ENCODE results near the gene CLRN1. TPM values are rescaled to one million over a fixed set of nuclear protein-coding genes. Genes with fewer than 3 reads are reported as not detected.

The CLRN1 gene
- total and polyA plus RNA-seq, 9 of the 15 experiments (the other 6 are each of a cell fraction or from before 2014, with no cell fraction given): not detected

DNA sequence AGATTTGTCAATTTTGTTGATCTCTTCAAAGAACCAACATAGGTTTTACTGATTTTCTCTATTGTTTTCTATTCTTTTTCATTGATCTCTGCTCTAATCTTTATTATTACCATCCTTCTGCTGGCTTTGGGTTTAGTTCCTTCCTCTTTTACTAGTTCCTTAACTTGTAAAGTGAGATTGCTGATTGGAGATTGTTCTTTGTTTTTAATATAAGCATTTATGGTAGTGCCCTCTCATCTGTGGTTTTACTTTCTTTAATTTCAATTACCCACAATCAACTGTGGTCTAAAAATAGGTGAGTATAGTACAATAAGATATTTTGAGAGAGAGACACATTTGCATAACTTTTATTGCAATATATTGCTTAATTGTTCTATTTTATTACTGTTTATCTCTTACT lies 13.2 kb upstream of the CLRN1 start (continued):
- TF ChIP-seq, protein P1, sequence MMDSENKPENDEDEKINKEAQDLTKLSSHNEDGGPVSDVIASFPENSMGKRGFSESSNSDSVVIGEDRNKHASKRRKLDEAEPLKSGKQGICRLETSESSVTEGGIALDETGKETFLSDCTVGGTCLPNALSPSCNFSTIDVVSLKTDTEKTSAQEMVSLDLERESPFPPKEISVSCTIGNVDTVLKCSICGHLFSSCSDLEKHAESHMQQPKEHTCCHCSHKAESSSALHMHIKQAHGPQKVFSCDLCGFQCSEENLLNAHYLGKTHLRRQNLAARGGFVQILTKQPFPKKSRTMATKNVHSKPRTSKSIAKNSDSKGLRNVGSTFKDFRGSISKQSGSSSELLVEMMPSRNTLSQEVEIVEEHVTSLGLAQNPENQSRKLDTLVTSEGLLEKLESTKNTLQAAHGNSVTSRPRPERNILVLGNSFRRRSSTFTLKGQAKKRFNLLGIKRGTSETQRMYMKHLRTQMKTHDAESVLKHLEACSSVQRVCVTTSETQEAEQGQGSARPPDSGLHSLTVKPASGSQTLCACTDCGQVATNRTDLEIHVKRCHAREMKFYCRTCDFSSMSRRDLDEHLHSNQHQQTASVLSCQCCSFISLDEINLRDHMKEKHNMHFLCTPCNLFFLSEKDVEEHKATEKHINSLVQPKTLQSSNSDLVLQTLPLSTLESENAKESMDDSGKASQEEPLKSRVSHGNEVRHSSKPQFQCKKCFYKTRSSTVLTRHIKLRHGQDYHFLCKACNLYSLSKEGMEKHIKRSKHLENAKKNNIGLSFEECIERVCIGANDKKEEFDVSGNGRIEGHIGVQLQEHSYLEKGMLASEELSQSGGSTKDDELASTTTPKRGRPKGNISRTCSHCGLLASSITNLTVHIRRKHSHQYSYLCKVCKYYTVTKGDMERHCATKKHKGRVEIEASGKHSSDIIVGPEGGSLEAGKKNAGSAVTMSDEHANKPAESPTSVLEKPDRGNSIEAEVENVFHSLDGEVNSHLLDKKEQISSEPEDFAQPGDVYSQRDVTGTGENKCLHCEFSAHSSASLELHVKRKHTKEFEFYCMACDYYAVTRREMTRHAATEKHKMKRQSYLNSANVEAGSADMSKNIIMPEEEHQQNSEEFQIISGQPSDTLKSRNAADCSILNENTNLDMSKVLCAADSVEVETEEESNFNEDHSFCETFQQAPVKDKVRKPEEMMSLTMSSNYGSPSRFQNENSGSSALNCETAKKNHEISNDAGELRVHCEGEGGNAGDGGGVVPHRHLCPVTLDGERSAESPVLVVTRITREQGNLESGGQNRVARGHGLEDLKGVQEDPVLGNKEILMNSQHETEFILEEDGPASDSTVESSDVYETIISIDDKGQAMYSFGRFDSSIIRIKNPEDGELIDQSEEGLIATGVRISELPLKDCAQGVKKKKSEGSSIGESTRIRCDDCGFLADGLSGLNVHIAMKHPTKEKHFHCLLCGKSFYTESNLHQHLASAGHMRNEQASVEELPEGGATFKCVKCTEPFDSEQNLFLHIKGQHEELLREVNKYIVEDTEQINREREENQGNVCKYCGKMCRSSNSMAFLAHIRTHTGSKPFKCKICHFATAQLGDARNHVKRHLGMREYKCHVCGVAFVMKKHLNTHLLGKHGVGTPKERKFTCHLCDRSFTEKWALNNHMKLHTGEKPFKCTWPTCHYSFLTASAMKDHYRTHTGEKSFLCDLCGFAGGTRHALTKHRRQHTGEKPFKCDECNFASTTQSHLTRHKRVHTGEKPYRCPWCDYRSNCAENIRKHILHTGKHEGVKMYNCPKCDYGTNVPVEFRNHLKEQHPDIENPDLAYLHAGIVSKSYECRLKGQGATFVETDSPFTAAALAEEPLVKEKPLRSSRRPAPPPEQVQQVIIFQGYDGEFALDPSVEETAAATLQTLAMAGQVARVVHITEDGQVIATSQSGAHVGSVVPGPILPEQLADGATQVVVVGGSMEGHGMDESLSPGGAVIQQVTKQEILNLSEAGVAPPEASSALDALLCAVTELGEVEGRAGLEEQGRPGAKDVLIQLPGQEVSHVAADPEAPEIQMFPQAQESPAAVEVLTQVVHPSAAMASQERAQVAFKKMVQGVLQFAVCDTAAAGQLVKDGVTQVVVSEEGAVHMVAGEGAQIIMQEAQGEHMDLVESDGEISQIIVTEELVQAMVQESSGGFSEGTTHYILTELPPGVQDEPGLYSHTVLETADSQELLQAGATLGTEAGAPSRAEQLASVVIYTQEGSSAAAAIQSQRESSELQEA (IDR thresholded peaks at IDR 0.05; ENCODE audit: low read depth): no peak
- no peak for TF ChIP-seq ARHGAP35 (IDR thresholded peaks at IDR 0.05; ENCODE audit: partially characterized antibody)
- TF ChIP-seq ZNF41 (CRISPR knock-in tag; conservative IDR thresholded peaks at IDR 0.05): no peak
- TF ChIP-seq, protein P2, sequence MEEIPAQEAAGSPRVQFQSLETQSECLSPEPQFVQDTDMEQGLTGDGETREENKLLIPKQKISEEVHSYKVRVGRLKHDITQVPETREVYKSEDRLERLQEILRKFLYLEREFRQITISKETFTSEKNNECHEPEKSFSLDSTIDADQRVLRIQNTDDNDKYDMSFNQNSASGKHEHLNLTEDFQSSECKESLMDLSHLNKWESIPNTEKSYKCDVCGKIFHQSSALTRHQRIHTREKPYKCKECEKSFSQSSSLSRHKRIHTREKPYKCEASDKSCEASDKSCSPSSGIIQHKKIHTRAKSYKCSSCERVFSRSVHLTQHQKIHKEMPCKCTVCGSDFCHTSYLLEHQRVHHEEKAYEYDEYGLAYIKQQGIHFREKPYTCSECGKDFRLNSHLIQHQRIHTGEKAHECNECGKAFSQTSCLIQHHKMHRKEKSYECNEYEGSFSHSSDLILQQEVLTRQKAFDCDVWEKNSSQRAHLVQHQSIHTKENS (CRISPR knock-in tag; IDR thresholded peaks at IDR 0.05): no peak
- TF ChIP-seq KAT2B (IDR thresholded peaks at IDR 0.05; ENCODE audit: low read depth, low read length): no peak
- TF ChIP-seq MTF1 (CRISPR knock-in tag; IDR thresholded peaks at IDR 0.05; ENCODE audit: borderline replicate concordance): no peak
- no peak for TF ChIP-seq LCOR (CRISPR knock-in tag; IDR thresholded peaks at IDR 0.05)
- no peak for TF ChIP-seq CC2D1A (IDR thresholded peaks at IDR 0.05)
- TF ChIP-seq, protein P3, sequence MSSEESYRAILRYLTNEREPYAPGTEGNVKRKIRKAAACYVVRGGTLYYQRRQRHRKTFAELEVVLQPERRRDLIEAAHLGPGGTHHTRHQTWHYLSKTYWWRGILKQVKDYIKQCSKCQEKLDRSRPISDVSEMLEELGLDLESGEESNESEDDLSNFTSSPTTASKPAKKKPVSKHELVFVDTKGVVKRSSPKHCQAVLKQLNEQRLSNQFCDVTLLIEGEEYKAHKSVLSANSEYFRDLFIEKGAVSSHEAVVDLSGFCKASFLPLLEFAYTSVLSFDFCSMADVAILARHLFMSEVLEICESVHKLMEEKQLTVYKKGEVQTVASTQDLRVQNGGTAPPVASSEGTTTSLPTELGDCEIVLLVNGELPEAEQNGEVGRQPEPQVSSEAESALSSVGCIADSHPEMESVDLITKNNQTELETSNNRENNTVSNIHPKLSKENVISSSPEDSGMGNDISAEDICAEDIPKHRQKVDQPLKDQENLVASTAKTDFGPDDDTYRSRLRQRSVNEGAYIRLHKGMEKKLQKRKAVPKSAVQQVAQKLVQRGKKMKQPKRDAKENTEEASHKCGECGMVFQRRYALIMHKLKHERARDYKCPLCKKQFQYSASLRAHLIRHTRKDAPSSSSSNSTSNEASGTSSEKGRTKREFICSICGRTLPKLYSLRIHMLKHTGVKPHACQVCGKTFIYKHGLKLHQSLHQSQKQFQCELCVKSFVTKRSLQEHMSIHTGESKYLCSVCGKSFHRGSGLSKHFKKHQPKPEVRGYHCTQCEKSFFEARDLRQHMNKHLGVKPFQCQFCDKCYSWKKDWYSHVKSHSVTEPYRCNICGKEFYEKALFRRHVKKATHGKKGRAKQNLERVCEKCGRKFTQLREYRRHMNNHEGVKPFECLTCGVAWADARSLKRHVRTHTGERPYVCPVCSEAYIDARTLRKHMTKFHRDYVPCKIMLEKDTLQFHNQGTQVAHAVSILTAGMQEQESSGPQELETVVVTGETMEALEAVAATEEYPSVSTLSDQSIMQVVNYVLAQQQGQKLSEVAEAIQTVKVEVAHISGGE (CRISPR knock-in tag; IDR thresholded peaks at IDR 0.05): no peak
- TF ChIP-seq ZNF444 (CRISPR knock-in tag; IDR thresholded peaks at IDR 0.05): no peak
- TF ChIP-seq FOXK2 (conservative IDR thresholded peaks at IDR 0.05 in 1 of 2, IDR thresholded peaks at IDR 0.05 in 1 of 2; ENCODE audit: low read depth in 2 of 2): no peak

Data from K562 (cell line).